Measurements from ENCODE around the gene ASXL1. TPM values are rescaled to one million over a fixed set of nuclear protein-coding genes. Genes with fewer than 3 reads are reported as not detected.
"Not testable (repeated sequence)": the region's sequence is repeated elsewhere in the genome, so short reads cannot be mapped to it uniquely, and the experiment has no call there.

ASXL1 gene
- total RNA-seq, 1 donor from 2014 or later, result 140 TPM

GRCh38 chr20:32338665-32339064 lies 19.5 kb upstream of the ASXL1 start:
- peaks cover 2% of the 10 kb centered on the region for H3K36me3 Mint-ChIP-seq (ENCODE audit: low read depth)
- peak overlapping the region; percentile 48 for H3K27ac Mint-ChIP-seq (ENCODE audit: unreplicated experiment)
- TF ChIP-seq CTCF (conservative IDR thresholded peaks at IDR 0.05), result no peak
- H3K27me3 Mint-ChIP-seq (ENCODE audit: low read depth), result no peaks in the 10 kb centered on the region
- no peak for DNase-seq (ENCODE audit: low read depth, low spot score)
- peaks cover 6% of the 10 kb centered on the region for H3K4me1 Mint-ChIP-seq
- H3K9me3 Mint-ChIP-seq, result no peaks in the 10 kb centered on the region
- H3K4me3 Mint-ChIP-seq, result no peak overlapping the region

- H3K4me1 Mint-ChIP-seq, result peaks cover 6% of the 10 kb centered on the region
- TF ChIP-seq CTCF (conservative IDR thresholded peaks at IDR 0.05), result no peak
- peaks cover 2% of the 10 kb centered on the region for H3K36me3 Mint-ChIP-seq (ENCODE audit: low read depth)
- peak overlapping the region; percentile 48 for H3K27ac Mint-ChIP-seq (ENCODE audit: unreplicated experiment)
- no peak overlapping the region for H3K4me3 Mint-ChIP-seq
- H3K9me3 Mint-ChIP-seq, result no peaks in the 10 kb centered on the region
- no peak for DNase-seq (ENCODE audit: low read depth, low spot score)
- H3K27me3 Mint-ChIP-seq (ENCODE audit: low read depth), result no peaks in the 10 kb centered on the region
Observed at GRCh38 chr20:32339116-32339515, 19.0 kb upstream of the ASXL1 start.

- not testable (repeated sequence) for H3K9me3 Mint-ChIP-seq; H3K27me3 Mint-ChIP-seq (ENCODE audit: low read depth); DNase-seq (ENCODE audit: low read depth, low spot score); H3K36me3 Mint-ChIP-seq (ENCODE audit: low read depth); H3K27ac Mint-ChIP-seq (ENCODE audit: unreplicated experiment); H3K4me3 Mint-ChIP-seq
- peaks cover 17% of the 10 kb centered on the region for H3K4me1 Mint-ChIP-seq
Observed at GRCh38 chr20:32341053-32341452, 17.1 kb upstream of the ASXL1 start.

GRCh38 chr20:32343439-32343838 lies 14.7 kb upstream of the ASXL1 start:
- no peaks in the 10 kb centered on the region for H3K36me3 Mint-ChIP-seq (ENCODE audit: low read depth)
- no peak for DNase-seq (ENCODE audit: low read depth, low spot score)
- no peak overlapping the region for H3K4me3 Mint-ChIP-seq
- no peak overlapping the region for H3K27ac Mint-ChIP-seq (ENCODE audit: unreplicated experiment)
- H3K27me3 Mint-ChIP-seq (ENCODE audit: low read depth), result no peaks in the 10 kb centered on the region
- no peak for TF ChIP-seq CTCF (conservative IDR thresholded peaks at IDR 0.05)
- H3K9me3 Mint-ChIP-seq, result no peaks in the 10 kb centered on the region
- peaks cover 10% of the 10 kb centered on the region for H3K4me1 Mint-ChIP-seq

- TF ChIP-seq CTCF (conservative IDR thresholded peaks at IDR 0.05), result no peak
- H3K27ac Mint-ChIP-seq (ENCODE audit: unreplicated experiment), result peak overlapping the region; percentile 91
- H3K9me3 Mint-ChIP-seq, result no peaks in the 10 kb centered on the region
- peaks cover 10% of the 10 kb centered on the region for H3K4me1 Mint-ChIP-seq
- H3K36me3 Mint-ChIP-seq (ENCODE audit: low read depth), result no peaks in the 10 kb centered on the region
- no peaks in the 10 kb centered on the region for H3K27me3 Mint-ChIP-seq (ENCODE audit: low read depth)
- peak; percentile 14 for DNase-seq (ENCODE audit: low read depth, low spot score)
- no peak overlapping the region for H3K4me3 Mint-ChIP-seq
Observed at GRCh38 chr20:32344835-32345506, 13.2 kb upstream of the ASXL1 start.

- DNase-seq (ENCODE audit: low read depth, low spot score), result no peak
- Mint-ChIP-seq H3K4me1 (peaks cover 10% of the 10 kb centered on the region), H3K9me3 (no peaks in the 10 kb centered on the region), H3K4me3 (no peak overlapping the region), H3K27me3 (ENCODE audit: low read depth) (no peaks in the 10 kb centered on the region), H3K27ac (ENCODE audit: unreplicated experiment) (no peak overlapping the region), H3K36me3 (ENCODE audit: low read depth) (no peaks in the 10 kb centered on the region)
- no peak for TF ChIP-seq CTCF (conservative IDR thresholded peaks at IDR 0.05)
Observed at GRCh38 chr20:32348207-32348606, 9.9 kb upstream of the ASXL1 start.
